Esophagus muscularis mucosa (tissue), 4 donors: ENCODE measurements around the gene DEPP1. TPM values are rescaled to one million over a fixed set of nuclear protein-coding genes. Genes with fewer than 3 reads are reported as not detected.

Source experiments
- DNase-seq: peaks from one replicate; pipeline ENCODE4 v3.0.0-alpha.2; 2017; ENCODE audit errors: extremely low spot score
- H3K27ac ChIP-seq, 4 donors: fragments of 200-600 bp; sonication (generic); replicated peaks in 1 of 4; 1 replicate in 3 of 4; 2 replicates in 1 of 4; pipeline ENCODE4 v1.5.1; 2016 to 2019; ENCODE audit warnings: mild to moderate bottlenecking in 1 of 4
- H3K27me3 ChIP-seq, 4 donors: fragments of 200-600 bp; sonication (generic); one replicate each; pipeline versions ENCODE4 v1.5.1 to v1.6.0; 2016 to 2019
- H3K36me3 ChIP-seq, 4 donors: fragments of 200-600 bp; sonication (generic); one replicate each; pipeline ENCODE4 v1.5.1; 2016 to 2019
- H3K4me1 ChIP-seq, 4 donors: fragments of 200-600 bp; sonication (generic); one replicate each; pipeline ENCODE4 v1.5.1; 2016 to 2019
- H3K4me3 ChIP-seq, 4 donors: fragments of 200-600 bp; sonication (generic); 1 replicate in 2 of 4; 2 replicates in 2 of 4; pipeline ENCODE4 v1.5.1; 2016 to 2019; ENCODE audit warnings: mild to moderate bottlenecking in 4 of 4, moderate library complexity in 1 of 4
- H3K9me3 ChIP-seq, 4 donors: fragments of 200-600 bp; sonication (generic); 1 replicate in 3 of 4; 2 replicates in 1 of 4; pipeline ENCODE4 v1.5.1; 2016 to 2019
- EP300 ChIP-seq: sonication (generic); formaldehyde crosslinking; IDR thresholded peaks from one replicate; pipeline ENCODE4 v1.6.1; 2017; ENCODE audit warnings: antibody characterized with exemption
- POLR2A ChIP-seq: fragments of 450-650 bp; IDR thresholded peaks from one replicate; pipeline ENCODE4 v1.6.1; 2017; ENCODE audit warnings: antibody characterized with exemption, moderate library complexity, mild to moderate bottlenecking, low read depth
- POLR2AphosphoS5 ChIP-seq, 2 donors: sonication (generic); formaldehyde crosslinking; IDR thresholded peaks; one replicate each; pipeline ENCODE4 v1.6.1; 2017; ENCODE audit warnings: antibody characterized with exemption in 2 of 2
- WGBS: methylation state at CpG from one replicate; pipeline ENCODE4 v1.1.5; 2018; 5-methylcytosine and 5-hydroxymethylcytosine counted together
- intact Hi-C: fragments of 100-400 bp; cut with DNase I; formaldehyde crosslinking; loops from one replicate; pipeline ENCODE4 v1.15.1; 2023
- total RNA-seq, 4 donors: library from RNA; depleted of rRNA; stranded (reverse); fragments of >200 nt; gene quantifications; one replicate each; pipeline versions ENCODE4 v1.1.0 to v1.2.1, GENCODE V29; 2016
- TF ChIP-seq, protein P1 (sequence below), 3 experiments: fragments of 200-600 bp in 2 of 3; fragments of 450-650 bp in 1 of 3; sonication (generic) in 2 of 3; IDR thresholded peaks; one replicate each; pipeline ENCODE4 v1.5.1; 2017 to 2019; ENCODE audit warnings: antibody characterized with exemption in 3 of 3, mild to moderate bottlenecking in 2 of 3, moderate library complexity in 1 of 3

Gene DEPP1
- total RNA-seq, 4 donors from 2014 or later = 32.0 to 413 (median 126) TPM

DNA sequence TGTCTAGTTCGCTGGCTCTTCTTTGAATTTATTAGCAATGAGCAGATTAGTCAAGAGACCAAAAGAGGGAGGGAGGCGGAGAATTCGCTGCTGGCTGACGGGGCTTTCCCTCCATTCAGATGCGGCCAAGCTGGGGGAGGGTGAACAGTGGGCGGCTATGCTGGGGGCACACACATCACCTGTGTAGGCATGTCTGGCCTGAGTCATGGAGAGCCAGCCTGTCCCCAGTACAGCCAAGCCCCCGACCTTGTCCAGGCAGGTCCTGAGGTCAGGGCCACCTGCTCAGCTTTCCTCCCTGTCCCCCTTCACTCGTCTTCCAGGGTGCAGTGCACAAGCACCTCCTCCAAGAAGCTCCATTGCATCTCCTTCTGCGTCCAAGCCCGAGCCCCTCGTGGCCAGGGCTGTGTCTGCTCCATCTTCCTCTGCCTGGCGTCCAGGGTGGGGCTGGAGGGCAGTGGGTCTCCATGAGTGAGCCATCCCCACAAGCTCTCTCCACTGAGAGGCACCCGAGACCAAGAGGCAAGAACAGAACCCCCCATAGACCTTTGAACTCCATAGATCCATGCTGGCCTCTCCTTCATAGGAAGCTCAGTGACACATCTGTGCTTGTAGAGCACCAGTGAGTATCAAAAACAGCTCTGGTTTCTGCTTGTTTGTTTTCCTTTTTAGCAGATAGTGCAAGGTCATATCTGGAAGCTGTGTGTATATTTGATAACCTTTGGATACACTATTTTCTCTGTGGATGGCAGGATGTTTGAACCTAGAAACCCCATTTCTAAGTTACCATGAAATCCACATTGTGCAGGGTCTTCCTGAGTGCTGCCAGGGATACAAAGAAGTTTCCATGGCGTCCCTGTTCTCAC, 1.9 kb upstream of the DEPP1 start:
- peaks cover 77 to 100% (median 98%) of the 10 kb centered on the region in 4 donors for H3K4me1 ChIP-seq
- H3K27me3 ChIP-seq = no peaks in the 10 kb centered on the region
- WGBS = 81% methylated on average over 13 of the region's 14 CpGs
- DNase-seq = no peak
- H3K27ac ChIP-seq = peak overlapping the region; percentile 88 to 92 (median 90)
- H3K4me3 ChIP-seq = no peak overlapping the region
- intact Hi-C loops = no loop called here
- TF ChIP-seq POLR2AphosphoS5 (IDR thresholded peaks at IDR 0.05) = no peak
- no peak for TF ChIP-seq EP300
- no peaks in the 10 kb centered on the region for H3K9me3 ChIP-seq
- H3K36me3 ChIP-seq = peaks cover 0 to 53% (median 27%) of the 10 kb centered on the region in 4 donors

DNA sequence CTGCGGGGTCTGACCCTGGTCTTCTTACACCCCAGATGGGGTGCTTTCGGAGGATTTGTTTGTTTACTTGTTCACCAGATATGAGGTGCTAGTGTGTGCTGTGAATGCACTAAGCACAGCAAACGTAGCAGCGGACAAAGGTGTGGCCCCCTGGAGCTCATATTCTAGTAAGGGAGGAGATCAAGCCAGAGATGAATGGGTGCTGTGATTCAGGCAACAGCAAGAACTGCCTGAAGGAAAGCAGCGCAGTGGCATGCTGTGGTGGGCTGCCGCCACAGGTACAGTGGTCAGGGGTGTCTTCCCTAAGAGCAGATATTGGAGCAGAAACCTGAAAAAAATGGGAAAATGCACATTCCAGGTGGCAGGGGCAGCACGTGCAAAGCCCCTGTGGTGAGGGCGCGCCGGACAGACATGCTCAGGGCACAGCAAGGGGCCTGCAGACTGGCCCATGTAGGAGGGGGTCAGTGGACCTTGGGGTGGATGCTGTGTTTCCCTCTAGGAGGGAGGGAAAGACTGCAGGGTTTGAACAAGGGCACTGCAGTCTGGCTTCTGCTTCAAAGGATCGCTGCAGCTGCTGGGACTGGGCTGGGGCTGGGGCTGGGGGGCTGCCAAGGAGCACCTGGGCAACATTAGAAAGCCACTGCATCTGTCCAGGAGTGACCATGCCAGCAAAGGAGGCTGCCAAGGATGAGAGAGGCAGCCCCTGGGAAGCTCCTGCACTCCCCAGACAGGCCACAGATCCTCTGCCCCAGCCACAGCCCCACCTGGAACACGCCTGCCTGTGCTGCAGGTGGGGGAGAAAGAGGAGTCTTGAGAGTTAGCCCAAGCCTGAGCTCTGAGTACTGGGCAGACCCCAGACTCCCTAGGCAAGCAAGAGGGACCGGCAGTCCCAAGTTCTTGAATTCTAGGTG, 927 bp upstream of the DEPP1 start:
- WGBS = 83% methylated on average over 11 of the region's 13 CpGs
- TF ChIP-seq POLR2A (no peak), EP300 (no peak), POLR2AphosphoS5 (IDR thresholded peaks at IDR 0.05) (no peak)
- TF ChIP-seq, protein P1, sequence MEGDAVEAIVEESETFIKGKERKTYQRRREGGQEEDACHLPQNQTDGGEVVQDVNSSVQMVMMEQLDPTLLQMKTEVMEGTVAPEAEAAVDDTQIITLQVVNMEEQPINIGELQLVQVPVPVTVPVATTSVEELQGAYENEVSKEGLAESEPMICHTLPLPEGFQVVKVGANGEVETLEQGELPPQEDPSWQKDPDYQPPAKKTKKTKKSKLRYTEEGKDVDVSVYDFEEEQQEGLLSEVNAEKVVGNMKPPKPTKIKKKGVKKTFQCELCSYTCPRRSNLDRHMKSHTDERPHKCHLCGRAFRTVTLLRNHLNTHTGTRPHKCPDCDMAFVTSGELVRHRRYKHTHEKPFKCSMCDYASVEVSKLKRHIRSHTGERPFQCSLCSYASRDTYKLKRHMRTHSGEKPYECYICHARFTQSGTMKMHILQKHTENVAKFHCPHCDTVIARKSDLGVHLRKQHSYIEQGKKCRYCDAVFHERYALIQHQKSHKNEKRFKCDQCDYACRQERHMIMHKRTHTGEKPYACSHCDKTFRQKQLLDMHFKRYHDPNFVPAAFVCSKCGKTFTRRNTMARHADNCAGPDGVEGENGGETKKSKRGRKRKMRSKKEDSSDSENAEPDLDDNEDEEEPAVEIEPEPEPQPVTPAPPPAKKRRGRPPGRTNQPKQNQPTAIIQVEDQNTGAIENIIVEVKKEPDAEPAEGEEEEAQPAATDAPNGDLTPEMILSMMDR (IDR thresholded peaks at IDR 0.05) = no peak
- Histone ChIP-seq H3K27ac (peak overlapping the region; percentile 88 to 92 (median 90)), H3K4me3 (peak overlapping the region; percentile 57 to 80 (median 62)), H3K9me3 (no peaks in the 10 kb centered on the region), H3K27me3 (no peaks in the 10 kb centered on the region), H3K36me3 (peaks cover 0 to 44% (median 21%) of the 10 kb centered on the region in 4 donors), H3K4me1 (peaks cover 76 to 100% (median 98%) of the 10 kb centered on the region in 4 donors)
- DNase-seq = no peak
- intact Hi-C loops = loop anchor here (10.0 kb wide), 1 partner anchor 105 kb away; no protein-coding TSS in a partner anchor

DNA sequence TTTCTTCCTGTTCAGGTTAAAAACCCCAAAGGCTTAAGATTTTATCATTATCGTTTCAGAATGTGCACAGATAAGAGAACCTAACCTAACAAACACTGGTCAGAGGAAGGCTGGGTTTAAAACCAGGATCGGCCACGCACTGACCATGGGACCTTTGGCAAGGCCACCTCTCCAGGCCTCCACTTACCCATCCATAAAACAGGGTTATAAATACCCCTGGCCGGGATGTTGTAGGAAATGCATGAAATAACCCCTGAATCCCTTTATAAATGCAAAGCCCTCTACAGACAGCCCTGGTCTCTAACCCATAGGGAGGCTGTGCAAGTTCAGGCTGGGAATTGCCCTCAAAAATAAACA, 418 bp downstream of the DEPP1 start:
- intact Hi-C loops = loop anchor here (10.0 kb wide), 1 partner anchor 103 kb away; no protein-coding TSS in a partner anchor
- peak overlapping the region; percentile 57 to 80 (median 62) for H3K4me3 ChIP-seq
- DNase-seq = no peak
- TF ChIP-seq POLR2A (no peak), POLR2AphosphoS5 (IDR thresholded peaks at IDR 0.05) (no peak), EP300 (no peak)
- TF ChIP-seq, protein P1 (IDR thresholded peaks at IDR 0.05) = no peak
- WGBS = 22% methylated on average over 4 of the region's 4 CpGs
- no peaks in the 10 kb centered on the region for H3K27me3 ChIP-seq
- no peaks in the 10 kb centered on the region for H3K9me3 ChIP-seq
- peaks cover 0 to 34% (median 12%) of the 10 kb centered on the region in 4 donors for H3K36me3 ChIP-seq
- peaks cover 74 to 100% (median 98%) of the 10 kb centered on the region in 4 donors for H3K4me1 ChIP-seq
- H3K27ac ChIP-seq = peak overlapping the region; percentile 88 to 92 (median 90)

DNA sequence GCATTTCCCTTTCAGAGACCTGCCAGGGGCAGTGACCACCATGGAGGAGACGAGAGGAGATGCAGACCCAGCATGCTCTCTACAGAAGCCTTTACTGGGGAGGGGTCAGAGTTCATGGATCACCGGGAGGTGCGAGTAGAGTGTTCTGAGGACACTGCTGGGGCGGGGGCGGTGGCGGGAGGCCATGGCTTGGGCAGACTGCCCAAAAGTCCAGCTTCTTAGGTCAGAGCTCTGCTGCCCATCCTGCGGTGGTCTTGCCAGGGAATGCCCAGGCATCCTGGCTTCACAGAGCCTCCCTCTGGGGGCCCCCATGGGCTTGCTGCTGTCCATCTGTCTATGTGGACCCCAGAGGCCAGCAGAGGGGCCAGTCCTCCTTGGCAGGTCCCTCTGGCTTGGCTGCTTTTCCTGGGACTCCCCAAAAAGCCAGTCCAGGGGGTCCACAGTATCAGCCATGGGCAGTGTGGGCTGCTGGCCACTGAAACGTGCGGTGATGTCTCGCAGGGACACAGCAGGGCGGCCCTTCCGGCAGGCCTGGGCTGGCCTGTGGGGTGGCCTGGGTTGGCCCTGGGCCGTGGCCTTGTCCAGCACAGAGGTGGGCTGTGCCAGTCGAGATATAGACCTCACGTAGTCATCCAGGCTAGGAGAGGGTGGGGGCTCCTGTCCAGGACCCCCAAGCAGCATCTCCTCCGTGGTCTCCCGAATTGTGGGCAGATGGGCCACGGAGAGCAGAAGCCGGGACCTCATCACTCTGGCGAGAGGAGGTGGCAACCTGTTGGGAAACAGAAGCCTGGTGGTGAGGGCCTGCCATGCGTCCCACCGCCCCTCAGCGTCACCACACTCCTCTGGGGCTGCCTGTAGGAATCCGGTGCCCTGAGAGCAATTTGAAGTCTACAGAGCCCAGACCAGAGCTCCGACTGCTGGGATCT, 1.1 kb downstream of the DEPP1 start:
- H3K27me3 ChIP-seq = no peaks in the 10 kb centered on the region
- intact Hi-C loops = loop anchor here (10.0 kb wide), 1 partner anchor 103 kb away; no protein-coding TSS in a partner anchor
- H3K36me3 ChIP-seq = peaks cover 0 to 34% (median 15%) of the 10 kb centered on the region in 4 donors
- peak overlapping the region; percentile 88 to 92 (median 90) for H3K27ac ChIP-seq
- no peak for DNase-seq
- H3K9me3 ChIP-seq = no peaks in the 10 kb centered on the region
- peak overlapping the region; percentile 57 to 80 (median 62) for H3K4me3 ChIP-seq
- TF ChIP-seq EP300 (no peak), POLR2AphosphoS5 (IDR thresholded peaks at IDR 0.05) (peak in 1 of 2 donors; percentile 30), POLR2A (no peak)
- TF ChIP-seq, protein P1 (IDR thresholded peaks at IDR 0.05) = no peak
- whole genome bisulfite sequencing = 79% methylated on average over 24 of the region's 25 CpGs
- peaks cover 73 to 100% (median 98%) of the 10 kb centered on the region in 4 donors for H3K4me1 ChIP-seq
